Right lobe of liver (tissue), 4 donors: ENCODE measurements around the gene EPHA6.

ENCODE experiments used
- POLR2A ChIP-seq: fragments of 450-650 bp; IDR thresholded peaks from one replicate; pipeline ENCODE4 v1.6.1; 2017; ENCODE audit warnings: antibody characterized with exemption, mild to moderate bottlenecking
- TF ChIP-seq, protein P1 (sequence below), 4 donors: fragments of 200-600 bp in 3 of 4; fragments of 450-650 bp in 1 of 4; IDR thresholded peaks; one replicate each; pipeline versions ENCODE4 v1.5.1 to v1.8.0; 2016 to 2022; ENCODE audit warnings: antibody characterized with exemption in 4 of 4, mild to moderate bottlenecking in 2 of 4
- donor health status: DM: no; HTN: no; CAD: no.
- donor health status: DM: no; HTN: no; CAD: no.
- donor health status: DM: no; HTN: yes; CAD: no.

- TF ChIP-seq, protein P1, sequence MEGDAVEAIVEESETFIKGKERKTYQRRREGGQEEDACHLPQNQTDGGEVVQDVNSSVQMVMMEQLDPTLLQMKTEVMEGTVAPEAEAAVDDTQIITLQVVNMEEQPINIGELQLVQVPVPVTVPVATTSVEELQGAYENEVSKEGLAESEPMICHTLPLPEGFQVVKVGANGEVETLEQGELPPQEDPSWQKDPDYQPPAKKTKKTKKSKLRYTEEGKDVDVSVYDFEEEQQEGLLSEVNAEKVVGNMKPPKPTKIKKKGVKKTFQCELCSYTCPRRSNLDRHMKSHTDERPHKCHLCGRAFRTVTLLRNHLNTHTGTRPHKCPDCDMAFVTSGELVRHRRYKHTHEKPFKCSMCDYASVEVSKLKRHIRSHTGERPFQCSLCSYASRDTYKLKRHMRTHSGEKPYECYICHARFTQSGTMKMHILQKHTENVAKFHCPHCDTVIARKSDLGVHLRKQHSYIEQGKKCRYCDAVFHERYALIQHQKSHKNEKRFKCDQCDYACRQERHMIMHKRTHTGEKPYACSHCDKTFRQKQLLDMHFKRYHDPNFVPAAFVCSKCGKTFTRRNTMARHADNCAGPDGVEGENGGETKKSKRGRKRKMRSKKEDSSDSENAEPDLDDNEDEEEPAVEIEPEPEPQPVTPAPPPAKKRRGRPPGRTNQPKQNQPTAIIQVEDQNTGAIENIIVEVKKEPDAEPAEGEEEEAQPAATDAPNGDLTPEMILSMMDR (IDR thresholded peaks at IDR 0.05), result no peak
- no peak for TF ChIP-seq POLR2A
Observed at GRCh38 chr3:97350971-97351370, 536.6 kb downstream of the EPHA6 start.
